ENCODE results near the gene EIF4G3. TPM values are rescaled to one million over a fixed set of nuclear protein-coding genes. Genes with fewer than 3 reads are reported as not detected.

The EIF4G3 gene
- total and polyA plus RNA-seq, 7 donors: 11.3 to 58.1 (median 39.5) TPM

GRCh38 chr1:20891091-20891490 is 285.6 kb downstream of the EIF4G3 start:
- ATAC-seq: no peak
- Histone ChIP-seq H3K4me1 (no peaks in the 10 kb centered on the region), H3K27ac (no peak overlapping the region), H3K36me3 (ENCODE audit: insufficient read depth in 1 of 2, low read depth in 1 of 2) (peaks cover 2 to 37% of the 10 kb centered on the region in 2 donors), H3K27me3 (ENCODE audit: insufficient read depth in 3 of 3, low read length in 2 of 3) (no peaks in the 10 kb centered on the region), H3K9me3 (no peaks in the 10 kb centered on the region), H3K4me3 (no peak overlapping the region)
- TF ChIP-seq CTCF (IDR thresholded peaks at IDR 0.05): no peak
- intact Hi-C loops (cut with DNase I): no loop called here
- DNase-seq: no peak
- WGBS, 3 donors: 95 to 98% (median 98%) methylated on average over 1 of the region's 1 CpG

GRCh38 chr1:20887246-20887645 is 289.5 kb downstream of the EIF4G3 start:
- H3K27ac ChIP-seq: no peak overlapping the region
- intact Hi-C loops (cut with DNase I): no loop called here
- H3K9me3 ChIP-seq: no peaks in the 10 kb centered on the region
- H3K4me1 ChIP-seq: no peaks in the 10 kb centered on the region
- H3K27me3 ChIP-seq (ENCODE audit: insufficient read depth in 3 of 3, low read length in 2 of 3): no peaks in the 10 kb centered on the region
- peaks cover 0 to 35% of the 10 kb centered on the region in 2 donors for H3K36me3 ChIP-seq (ENCODE audit: insufficient read depth in 1 of 2, low read depth in 1 of 2)
- TF ChIP-seq CTCF (IDR thresholded peaks at IDR 0.05): no peak
- no peak for DNase-seq
- 84 to 93% (median 86%) methylated on average over 2 of the region's 2 CpGs for WGBS, 3 donors
- no peak overlapping the region for H3K4me3 ChIP-seq
- no peak for ATAC-seq

DNA sequence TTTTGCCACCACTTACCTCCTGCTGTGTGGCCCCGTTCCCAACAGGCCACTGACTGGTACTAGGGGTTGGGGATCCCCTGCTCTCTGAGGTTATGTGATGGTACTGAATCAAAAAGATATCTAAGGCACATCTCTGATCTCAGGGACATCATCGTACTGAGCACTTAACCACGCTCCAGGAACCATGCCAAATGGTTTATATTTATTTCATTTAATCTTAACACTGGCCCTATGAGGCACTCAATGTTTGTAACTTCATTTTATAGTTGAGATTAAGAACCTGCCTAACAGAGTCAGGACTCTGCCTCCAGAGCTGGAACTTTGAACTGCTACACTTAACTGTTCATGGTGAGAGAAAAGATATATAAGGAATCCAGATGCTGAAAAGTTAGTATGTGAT is 291.6 kb downstream of the EIF4G3 start:
- no peaks in the 10 kb centered on the region for H3K27me3 ChIP-seq (ENCODE audit: insufficient read depth in 3 of 3, low read length in 2 of 3)
- H3K36me3 ChIP-seq (ENCODE audit: insufficient read depth in 1 of 2, low read depth in 1 of 2): peaks cover 0 to 26% of the 10 kb centered on the region in 2 donors
- ATAC-seq: no peak
- H3K4me3 ChIP-seq: no peak overlapping the region
- no peak overlapping the region for H3K27ac ChIP-seq
- H3K4me1 ChIP-seq: no peaks in the 10 kb centered on the region
- no peak for TF ChIP-seq CTCF (IDR thresholded peaks at IDR 0.05)
- intact Hi-C loops (cut with DNase I): no loop called here
- H3K9me3 ChIP-seq: no peaks in the 10 kb centered on the region
- 82 to 91% (median 89%) methylated on average over 3 of the region's 3 CpGs for WGBS, 3 donors
- no peak for DNase-seq

- intact Hi-C loops (cut with DNase I): no loop called here
Measured at GRCh38 chr1:20884513-20884912, 292.2 kb downstream of the EIF4G3 start.

More at GRCh38 chr1:20884513-20884912, 292.2 kb downstream of the EIF4G3 start:
- H3K27ac ChIP-seq: no peak overlapping the region
- no peaks in the 10 kb centered on the region for H3K4me1 ChIP-seq
- H3K4me3 ChIP-seq: no peak overlapping the region
- H3K9me3 ChIP-seq: no peaks in the 10 kb centered on the region
- 90 to 97% (median 94%) methylated on average over 3 of the region's 3 CpGs for WGBS, 3 donors
- DNase-seq (no peak), ATAC-seq (no peak)
- no peak for TF ChIP-seq CTCF (IDR thresholded peaks at IDR 0.05)
- no peaks in the 10 kb centered on the region for H3K27me3 ChIP-seq (ENCODE audit: insufficient read depth in 3 of 3, low read length in 2 of 3)
- H3K36me3 ChIP-seq (ENCODE audit: insufficient read depth in 1 of 2, low read depth in 1 of 2): peaks cover 0 to 31% of the 10 kb centered on the region in 2 donors
